ENCODE data around the gene CHST14.

The CHST14 gene

GRCh38 chr15:40493089-40493840 lies 22.5 kb downstream of the CHST14 start:
- no peak for TF ChIP-seq CTCF (IDR thresholded peaks at IDR 0.05)

GRCh38 chr15:40495516-40495915 lies 24.7 kb downstream of the CHST14 start:
- TF ChIP-seq CTCF (IDR thresholded peaks at IDR 0.05), result no peak

GRCh38 chr15:40498418-40498817 lies 27.6 kb downstream of the CHST14 start:
- TF ChIP-seq CTCF (IDR thresholded peaks at IDR 0.05), result no peak

GRCh38 chr15:40498891-40499290 lies 28.1 kb downstream of the CHST14 start:
- TF ChIP-seq CTCF (IDR thresholded peaks at IDR 0.05), result no peak

GRCh38 chr15:40499931-40500330 lies 29.1 kb downstream of the CHST14 start:
- TF ChIP-seq CTCF (IDR thresholded peaks at IDR 0.05), result no peak

- TF ChIP-seq CTCF (IDR thresholded peaks at IDR 0.05), result no peak
Observed at GRCh38 chr15:40500568-40501330, 30.0 kb downstream of the CHST14 start.

GRCh38 chr15:40501487-40501886 lies 30.7 kb downstream of the CHST14 start:
- TF ChIP-seq CTCF (IDR thresholded peaks at IDR 0.05), result no peak
